ENCODE measurements around the gene KIAA1328. TPM values are rescaled to one million over a fixed set of nuclear protein-coding genes. Genes with fewer than 3 reads are reported as not detected.

KIAA1328 gene
- polyA plus RNA-seq, 1 donor from 2014 or later, result 8.5 TPM

DNA sequence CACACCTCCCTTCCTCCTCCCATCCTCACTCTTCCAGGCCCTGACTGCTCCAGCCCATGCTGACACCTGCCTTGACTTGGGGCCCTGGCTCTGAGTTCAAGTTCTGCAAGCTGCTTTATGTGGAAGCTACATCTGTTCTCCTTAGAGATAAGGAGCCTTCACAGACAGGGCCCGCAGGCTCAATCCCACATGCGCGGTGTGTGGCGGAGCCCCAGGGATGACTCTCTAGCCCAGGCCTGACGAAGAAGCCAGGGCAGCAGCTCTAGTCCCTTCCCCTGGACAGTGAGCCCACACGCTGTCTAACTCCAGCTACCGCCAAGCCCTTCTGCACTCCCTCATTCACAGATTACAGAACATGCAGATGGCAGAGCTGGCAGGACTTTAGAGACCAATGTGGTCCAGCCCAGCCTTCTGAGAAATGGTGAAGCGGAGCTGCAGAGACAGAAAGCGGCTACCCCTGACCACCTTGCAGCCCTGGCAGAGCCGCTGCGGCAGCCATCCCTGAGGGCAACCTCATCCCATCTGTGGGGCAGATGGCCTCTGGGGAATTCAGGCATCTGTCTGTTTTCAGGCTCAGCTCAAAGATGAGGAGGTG is 432.4 kb downstream of the KIAA1328 start:
- Histone ChIP-seq H3K9ac (ENCODE audit: low read length) (no peak overlapping the region), H4K20me1 (ENCODE audit: insufficient read depth) (no peaks in the 10 kb centered on the region), H3F3A (ENCODE audit: insufficient read depth, low read length, poor library complexity, severe bottlenecking) (no peaks in the 10 kb centered on the region), H3K36me3 (ENCODE audit: insufficient read depth, low read length) (peaks cover 18% of the 10 kb centered on the region), H3K27me3 (ENCODE audit: insufficient read depth, low read depth, low read length) (no peaks in the 10 kb centered on the region), H3K9me2 (ENCODE audit: insufficient read depth, low read length) (no peaks in the 10 kb centered on the region), H2AFZ (ENCODE audit: low read depth, low read length) (no peak overlapping the region), H3K27ac (ENCODE audit: low read length) (no peak overlapping the region), H3K79me2 (replicated peaks; ENCODE audit: insufficient read depth, low read length) (no peaks in the 10 kb centered on the region), H3K4me3 (ENCODE audit: low read length) (no peak overlapping the region), H3K4me2 (ENCODE audit: low read length) (no peak overlapping the region), H3K9me3 (ENCODE audit: low read length) (no peaks in the 10 kb centered on the region)
- TF ChIP-seq, protein P1, sequence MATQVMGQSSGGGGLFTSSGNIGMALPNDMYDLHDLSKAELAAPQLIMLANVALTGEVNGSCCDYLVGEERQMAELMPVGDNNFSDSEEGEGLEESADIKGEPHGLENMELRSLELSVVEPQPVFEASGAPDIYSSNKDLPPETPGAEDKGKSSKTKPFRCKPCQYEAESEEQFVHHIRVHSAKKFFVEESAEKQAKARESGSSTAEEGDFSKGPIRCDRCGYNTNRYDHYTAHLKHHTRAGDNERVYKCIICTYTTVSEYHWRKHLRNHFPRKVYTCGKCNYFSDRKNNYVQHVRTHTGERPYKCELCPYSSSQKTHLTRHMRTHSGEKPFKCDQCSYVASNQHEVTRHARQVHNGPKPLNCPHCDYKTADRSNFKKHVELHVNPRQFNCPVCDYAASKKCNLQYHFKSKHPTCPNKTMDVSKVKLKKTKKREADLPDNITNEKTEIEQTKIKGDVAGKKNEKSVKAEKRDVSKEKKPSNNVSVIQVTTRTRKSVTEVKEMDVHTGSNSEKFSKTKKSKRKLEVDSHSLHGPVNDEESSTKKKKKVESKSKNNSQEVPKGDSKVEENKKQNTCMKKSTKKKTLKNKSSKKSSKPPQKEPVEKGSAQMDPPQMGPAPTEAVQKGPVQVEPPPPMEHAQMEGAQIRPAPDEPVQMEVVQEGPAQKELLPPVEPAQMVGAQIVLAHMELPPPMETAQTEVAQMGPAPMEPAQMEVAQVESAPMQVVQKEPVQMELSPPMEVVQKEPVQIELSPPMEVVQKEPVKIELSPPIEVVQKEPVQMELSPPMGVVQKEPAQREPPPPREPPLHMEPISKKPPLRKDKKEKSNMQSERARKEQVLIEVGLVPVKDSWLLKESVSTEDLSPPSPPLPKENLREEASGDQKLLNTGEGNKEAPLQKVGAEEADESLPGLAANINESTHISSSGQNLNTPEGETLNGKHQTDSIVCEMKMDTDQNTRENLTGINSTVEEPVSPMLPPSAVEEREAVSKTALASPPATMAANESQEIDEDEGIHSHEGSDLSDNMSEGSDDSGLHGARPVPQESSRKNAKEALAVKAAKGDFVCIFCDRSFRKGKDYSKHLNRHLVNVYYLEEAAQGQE (IDR thresholded peaks at IDR 0.05; ENCODE audit: borderline replicate concordance), result no peak
- TF ChIP-seq SMC3 (conservative IDR thresholded peaks at IDR 0.05; ENCODE audit: poor library complexity) (no peak), POLR2AphosphoS5 (IDR thresholded peaks at IDR 0.05) (no peak), MXI1 (conservative IDR thresholded peaks at IDR 0.05; ENCODE audit: poor library complexity, severe bottlenecking) (no peak), EP300 (conservative IDR thresholded peaks at IDR 0.05; ENCODE audit: poor library complexity, severe bottlenecking) (no peak), TAF1 (IDR thresholded peaks at IDR 0.05; ENCODE audit: low read depth) (no peak), EZH2 (IDR thresholded peaks at IDR 0.05; ENCODE audit: borderline replicate concordance, insufficient read depth, low read length, poor library complexity, severe bottlenecking) (no peak), RAD21 (conservative IDR thresholded peaks at IDR 0.05) (no peak)
- TF ChIP-seq, protein P2, sequence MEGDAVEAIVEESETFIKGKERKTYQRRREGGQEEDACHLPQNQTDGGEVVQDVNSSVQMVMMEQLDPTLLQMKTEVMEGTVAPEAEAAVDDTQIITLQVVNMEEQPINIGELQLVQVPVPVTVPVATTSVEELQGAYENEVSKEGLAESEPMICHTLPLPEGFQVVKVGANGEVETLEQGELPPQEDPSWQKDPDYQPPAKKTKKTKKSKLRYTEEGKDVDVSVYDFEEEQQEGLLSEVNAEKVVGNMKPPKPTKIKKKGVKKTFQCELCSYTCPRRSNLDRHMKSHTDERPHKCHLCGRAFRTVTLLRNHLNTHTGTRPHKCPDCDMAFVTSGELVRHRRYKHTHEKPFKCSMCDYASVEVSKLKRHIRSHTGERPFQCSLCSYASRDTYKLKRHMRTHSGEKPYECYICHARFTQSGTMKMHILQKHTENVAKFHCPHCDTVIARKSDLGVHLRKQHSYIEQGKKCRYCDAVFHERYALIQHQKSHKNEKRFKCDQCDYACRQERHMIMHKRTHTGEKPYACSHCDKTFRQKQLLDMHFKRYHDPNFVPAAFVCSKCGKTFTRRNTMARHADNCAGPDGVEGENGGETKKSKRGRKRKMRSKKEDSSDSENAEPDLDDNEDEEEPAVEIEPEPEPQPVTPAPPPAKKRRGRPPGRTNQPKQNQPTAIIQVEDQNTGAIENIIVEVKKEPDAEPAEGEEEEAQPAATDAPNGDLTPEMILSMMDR (IDR thresholded peaks at IDR 0.05; ENCODE audit: poor library complexity, severe bottlenecking), result no peak

DNA sequence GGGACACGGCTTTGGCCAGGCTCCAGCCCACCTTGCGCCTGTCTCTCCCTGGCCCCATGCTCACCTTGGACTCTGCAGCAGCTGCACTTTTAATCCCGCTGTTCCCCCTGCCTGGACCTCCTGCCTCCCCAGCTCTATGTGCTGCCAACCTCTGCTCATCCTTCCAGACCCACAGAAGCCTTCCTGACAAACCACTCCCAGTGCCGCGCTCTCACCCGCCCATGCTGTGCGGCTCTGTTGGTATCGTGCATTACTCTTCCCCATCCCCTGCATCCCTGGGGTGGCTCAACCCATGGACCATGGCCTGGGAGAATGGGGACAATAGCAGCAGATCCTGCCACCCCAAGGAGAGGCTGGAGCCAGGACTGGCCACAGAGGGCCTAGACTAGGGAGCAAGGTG is 433.1 kb downstream of the KIAA1328 start:
- TF ChIP-seq MXI1 (conservative IDR thresholded peaks at IDR 0.05; ENCODE audit: poor library complexity, severe bottlenecking) (no peak), RAD21 (conservative IDR thresholded peaks at IDR 0.05) (no peak), SMC3 (conservative IDR thresholded peaks at IDR 0.05; ENCODE audit: poor library complexity) (no peak), EZH2 (IDR thresholded peaks at IDR 0.05; ENCODE audit: borderline replicate concordance, insufficient read depth, low read length, poor library complexity, severe bottlenecking) (no peak), TAF1 (IDR thresholded peaks at IDR 0.05; ENCODE audit: low read depth) (no peak), POLR2AphosphoS5 (IDR thresholded peaks at IDR 0.05) (no peak), EP300 (conservative IDR thresholded peaks at IDR 0.05; ENCODE audit: poor library complexity, severe bottlenecking) (no peak)
- TF ChIP-seq, protein P1 (IDR thresholded peaks at IDR 0.05; ENCODE audit: borderline replicate concordance), result no peak
- TF ChIP-seq, protein P2 (IDR thresholded peaks at IDR 0.05; ENCODE audit: poor library complexity, severe bottlenecking), result no peak
- Histone ChIP-seq H3K9me3 (ENCODE audit: low read length) (no peaks in the 10 kb centered on the region), H3K36me3 (ENCODE audit: insufficient read depth, low read length) (peaks cover 18% of the 10 kb centered on the region), H3K9me2 (ENCODE audit: insufficient read depth, low read length) (no peaks in the 10 kb centered on the region), H2AFZ (ENCODE audit: low read depth, low read length) (no peak overlapping the region), H3K9ac (ENCODE audit: low read length) (no peak overlapping the region), H3K4me3 (ENCODE audit: low read length) (no peak overlapping the region), H3K27me3 (ENCODE audit: insufficient read depth, low read depth, low read length) (no peaks in the 10 kb centered on the region), H3K79me2 (replicated peaks; ENCODE audit: insufficient read depth, low read length) (no peaks in the 10 kb centered on the region), H3F3A (ENCODE audit: insufficient read depth, low read length, poor library complexity, severe bottlenecking) (no peaks in the 10 kb centered on the region), H4K20me1 (ENCODE audit: insufficient read depth) (no peaks in the 10 kb centered on the region), H3K27ac (ENCODE audit: low read length) (no peak overlapping the region), H3K4me2 (ENCODE audit: low read length) (no peak overlapping the region)

Data from neural cell (in vitro differentiated cells).